GM23248 (cell line): ENCODE measurements around the gene ADSS1.

Experiments used
- EZH2 ChIP-seq: fragments of 200-600 bp; sonication (generic); IDR thresholded peaks from 2 replicates; pipeline ENCODE4 v1.6.1; 2018; ENCODE audit warnings: antibody characterized with exemption, mild to moderate bottlenecking; ENCODE audit not compliant: insufficient read depth, poor library complexity, severe bottlenecking
- EZH2phosphoT487 ChIP-seq: fragments of 200-600 bp; sonication (generic); IDR thresholded peaks from 2 replicates; pipeline ENCODE4 v1.6.1; 2018; ENCODE audit warnings: antibody characterized with exemption, moderate library complexity, mild to moderate bottlenecking, low read depth; ENCODE audit not compliant: insufficient read depth

DNA sequence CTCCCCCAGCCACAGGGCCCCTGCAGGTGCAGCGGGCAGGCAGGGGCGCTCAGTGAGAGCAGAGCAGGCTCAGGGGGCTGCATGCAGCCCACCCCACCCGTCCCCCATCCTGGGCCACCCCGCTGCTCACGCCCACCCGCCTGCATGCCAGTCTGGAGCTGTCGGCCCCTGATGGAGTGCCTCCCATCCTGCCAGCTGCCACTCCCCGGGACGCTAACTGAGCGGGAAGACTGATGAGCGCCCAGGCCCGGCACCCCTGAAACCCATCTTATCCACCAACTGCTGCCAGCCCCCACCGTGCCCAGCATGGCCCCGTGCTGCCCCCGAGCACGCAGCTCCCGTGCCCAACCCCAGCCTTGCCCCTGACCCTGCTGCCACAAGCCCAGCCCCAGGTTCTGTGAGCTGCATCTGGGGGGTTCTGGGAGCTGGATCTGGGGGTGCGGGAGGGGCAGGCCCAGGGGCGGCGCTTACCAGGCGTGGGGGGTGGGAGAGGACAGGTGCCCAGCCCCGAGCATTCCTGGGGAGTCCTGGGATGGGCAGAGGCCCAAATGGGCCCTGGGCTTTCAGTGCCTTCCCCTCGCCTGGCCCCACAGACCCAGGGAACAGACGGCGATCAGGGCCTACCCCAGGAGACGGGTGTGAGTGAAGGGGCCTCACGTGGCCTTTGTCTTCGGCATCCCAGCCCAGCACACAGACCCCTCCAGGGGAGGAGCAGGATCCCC is 58.2 kb downstream of the ADSS1 start:
- TF ChIP-seq EZH2 (no peak), EZH2phosphoT487 (no peak)
